Activated CD4-positive, alpha-beta T cell treated with anti-CD3 and anti-CD28 coated beads, Interleukin-2, amount 50 U/mL, for 48 hours (primary cell): ENCODE results near the gene LMCD1.
"Not testable (repeated sequence)": the region's sequence is repeated elsewhere in the genome, so short reads cannot be mapped to it uniquely, and the experiment has no call there.

ENCODE experiments used
- DNase-seq, 2 experiments: peaks; one replicate each; pipeline ENCODE4 v3.0.0-alpha.2; 2020

Gene LMCD1

GRCh38 chr3:8563146-8563545, 61.5 kb downstream of the LMCD1 start:
- DNase-seq, result no peak

- DNase-seq, result no peak
These were observed 62.0 kb downstream of the LMCD1 start for GRCh38 chr3:8563597-8563996.

GRCh38 chr3:8565376-8565775, 63.8 kb downstream of the LMCD1 start:
- DNase-seq, result no peak

- DNase-seq, result no peak
These were observed 66.4 kb downstream of the LMCD1 start for GRCh38 chr3:8567784-8568575.

- DNase-seq, result no peak
These were observed 69.6 kb downstream of the LMCD1 start for GRCh38 chr3:8571256-8571655.

- no peak for DNase-seq
These were observed 71.8 kb downstream of the LMCD1 start for GRCh38 chr3:8573342-8573926.

- DNase-seq, result no peak
These were observed 72.5 kb downstream of the LMCD1 start for GRCh38 chr3:8574040-8574669.

- DNase-seq, result no peak
These were observed 73.2 kb downstream of the LMCD1 start for GRCh38 chr3:8574670-8575322.

GRCh38 chr3:8575364-8576104, 73.9 kb downstream of the LMCD1 start:
- DNase-seq, result no peak

GRCh38 chr3:8576436-8576835, 74.8 kb downstream of the LMCD1 start:
- no peak for DNase-seq

- no peak for DNase-seq
These were observed 75.4 kb downstream of the LMCD1 start for GRCh38 chr3:8576841-8577571.

GRCh38 chr3:8578282-8578681, 76.7 kb downstream of the LMCD1 start:
- DNase-seq, result no peak

GRCh38 chr3:8579096-8579495, 77.5 kb downstream of the LMCD1 start:
- no peak for DNase-seq

- DNase-seq, result no peak
These were observed 78.3 kb downstream of the LMCD1 start for GRCh38 chr3:8579943-8580342.

- not testable (repeated sequence) for DNase-seq
These were observed 78.8 kb downstream of the LMCD1 start for GRCh38 chr3:8580434-8580833.

GRCh38 chr3:8581373-8581772, 79.8 kb downstream of the LMCD1 start:
- DNase-seq, result no peak

GRCh38 chr3:8581806-8582445, 80.3 kb downstream of the LMCD1 start:
- DNase-seq, result no peak

GRCh38 chr3:8584661-8585060, 83.0 kb downstream of the LMCD1 start:
- DNase-seq, result no peak

GRCh38 chr3:8589880-8590556, 88.4 kb downstream of the LMCD1 start:
- DNase-seq, result no peak

GRCh38 chr3:8593021-8593827, 91.6 kb downstream of the LMCD1 start:
- DNase-seq, result no peak
